Fibroblast of skin of right biceps (primary cell): ENCODE data around the gene FAM199X.
A peak's percentile ranks its signal among the peaks of the same experiment; 100 is the strongest.
"Not testable (repeated sequence)": the region's sequence is repeated elsewhere in the genome, so short reads cannot be mapped to it uniquely, and the experiment has no call there.

Experiments
- DNase-seq: peaks from one replicate; pipeline ENCODE4 v3.0.0-alpha.2; 2013

The FAM199X gene

DNA sequence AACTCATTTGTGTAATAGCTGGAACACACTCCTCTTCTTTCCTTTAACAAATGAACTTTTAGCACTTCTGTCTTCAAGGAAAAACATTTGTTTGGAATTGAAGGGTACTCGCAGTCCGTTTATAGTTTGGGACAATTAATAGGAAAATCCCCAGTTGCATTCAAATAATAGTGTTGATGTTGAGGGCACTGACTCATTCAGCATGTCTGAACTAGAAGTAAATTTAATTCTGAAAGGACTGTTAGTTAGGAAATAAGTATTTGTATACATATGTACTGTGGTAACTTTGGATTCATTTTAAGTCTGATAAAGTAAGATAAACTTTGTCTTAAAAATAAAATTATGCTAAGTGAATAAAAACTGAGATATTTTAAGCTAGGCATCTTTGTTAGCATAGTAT lies 27.2 kb downstream of the FAM199X start:
- no peak for DNase-seq

DNA sequence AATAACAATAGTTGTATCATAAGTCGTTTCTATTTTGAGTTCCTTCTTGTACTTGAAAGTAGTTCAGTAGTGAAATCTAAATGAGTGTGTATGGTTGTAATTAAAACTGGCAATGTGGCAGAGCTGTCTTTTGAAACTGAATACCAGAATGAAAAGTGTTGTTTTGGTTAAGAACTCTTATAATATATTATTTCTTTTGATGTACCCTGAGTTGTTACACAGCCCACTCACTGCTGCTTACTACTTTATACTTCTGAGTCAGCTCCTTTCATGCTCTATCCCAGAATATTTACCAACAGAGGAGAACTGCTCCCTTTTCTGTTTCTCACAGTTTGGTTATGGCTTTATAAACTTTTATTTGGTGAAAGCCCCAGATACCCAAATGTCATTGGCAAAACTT lies 28.8 kb downstream of the FAM199X start:
- DNase-seq, result no peak

DNA sequence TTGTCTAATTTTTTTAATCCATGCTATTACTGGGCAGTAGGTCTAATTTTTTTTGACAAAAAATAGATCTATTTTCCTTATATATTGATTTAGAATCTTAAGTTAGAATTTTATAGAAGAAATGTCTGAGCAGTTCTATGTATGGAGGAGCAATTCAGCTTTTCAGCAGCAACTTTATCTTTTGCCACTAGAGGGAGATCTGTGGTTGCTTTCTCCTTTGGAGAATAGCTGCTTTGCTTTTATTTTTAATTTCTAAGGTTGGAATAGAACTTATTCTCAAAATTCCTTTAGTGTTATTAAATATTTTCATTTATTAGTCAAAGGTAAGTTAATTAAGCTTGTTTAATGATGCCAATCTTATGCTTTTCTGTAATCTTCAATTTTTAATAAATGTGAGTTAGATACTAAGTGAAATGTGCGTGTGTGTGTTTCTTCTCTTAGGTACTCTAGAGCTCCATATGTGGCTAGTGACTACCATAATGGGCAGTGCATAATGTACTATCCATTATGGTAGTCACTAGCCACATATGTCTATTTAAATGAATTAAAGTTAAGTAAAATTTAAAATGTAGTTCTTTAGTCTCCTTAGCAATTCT lies 29.3 kb downstream of the FAM199X start:
- peak; percentile 5 for DNase-seq

DNA sequence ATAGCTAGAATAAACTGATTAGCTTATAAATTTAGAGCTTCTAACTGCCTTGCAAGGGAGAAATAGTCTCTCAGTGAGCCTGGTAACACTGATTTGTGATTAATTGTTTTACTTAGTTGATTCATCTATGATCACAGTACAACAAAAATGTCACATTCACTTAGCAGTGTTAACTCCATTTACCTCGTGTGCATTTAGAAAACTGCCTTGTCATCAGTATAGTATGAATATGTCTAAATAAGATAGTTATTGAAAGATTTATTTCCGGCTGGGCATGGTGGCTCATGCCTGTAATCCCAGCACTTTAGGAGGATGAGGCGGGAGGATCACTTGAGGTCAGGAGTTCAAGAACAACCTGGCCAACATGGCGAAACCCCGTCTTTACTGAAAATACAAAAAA lies 39.3 kb downstream of the FAM199X start:
- DNase-seq, result no peak

DNA sequence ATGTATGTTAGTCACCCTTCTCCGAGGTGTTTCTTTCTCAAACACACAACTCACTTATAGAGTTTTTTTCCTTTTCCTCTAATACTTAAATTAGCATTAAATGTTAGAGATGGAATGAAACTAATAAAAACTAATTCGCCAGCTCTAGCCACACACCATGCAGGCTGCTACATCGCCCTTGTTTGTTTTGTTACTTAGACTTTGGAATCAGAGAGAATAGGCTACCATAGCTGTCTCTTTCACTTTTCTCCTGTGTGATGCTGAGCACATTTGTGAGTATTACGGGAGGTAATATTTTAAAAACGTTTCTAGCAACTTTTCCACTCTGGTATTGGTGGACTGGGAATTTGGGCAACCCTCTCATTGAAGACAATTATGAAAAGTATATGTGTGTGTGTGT lies 44.9 kb downstream of the FAM199X start:
- no peak for DNase-seq

DNA sequence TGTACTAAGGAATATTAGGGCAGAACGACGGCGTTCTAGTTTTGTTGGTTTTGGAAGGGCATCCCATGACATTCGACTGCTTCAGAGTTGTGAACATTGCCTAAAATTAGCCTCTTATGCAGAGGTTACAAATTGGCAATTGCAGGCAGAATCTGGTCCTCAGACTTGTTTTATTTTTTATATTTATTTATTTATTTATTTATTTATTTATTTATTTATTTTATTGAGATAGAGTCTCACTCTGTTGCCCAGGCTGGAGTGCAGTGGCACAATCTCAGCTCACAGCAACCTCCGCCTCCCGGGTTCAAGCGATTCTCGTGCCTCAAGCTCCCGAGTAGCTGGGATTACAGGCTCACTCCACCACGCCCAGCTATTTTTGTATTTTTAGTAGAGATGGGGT lies 63.8 kb downstream of the FAM199X start:
- not testable (repeated sequence) for DNase-seq
